Measurements from ENCODE around the gene DNAJC4. TPM values are rescaled to one million over a fixed set of nuclear protein-coding genes. Genes with fewer than 3 reads are reported as not detected.

Gene DNAJC4
- polyA plus RNA-seq, 1 donor (not counting 4 experiments of a cell fraction or from before 2014, with no cell fraction given) = 12.2 TPM

- H3K27me3 ChIP-seq (ENCODE audit: control insufficient read depth, extremely low read depth, insufficient read depth, low read length) = no peaks in the 10 kb centered on the region
- no peak overlapping the region for H3K27ac ChIP-seq (ENCODE audit: control insufficient read depth, insufficient read depth, low read length)
- H3K9ac ChIP-seq (ENCODE audit: control insufficient read depth, extremely low read depth, insufficient read depth, low read length) = no peak overlapping the region
- no peak overlapping the region for H3K4me3 ChIP-seq (ENCODE audit: control insufficient read depth in 2 of 3, extremely low read depth in 1 of 3, insufficient read depth in 2 of 3, low read depth in 1 of 3, low read length in 3 of 3)
- peak; percentile 82 to 88 (median 86) for TF ChIP-seq CTCF (optimal IDR thresholded peaks at IDR 0.05 in 1 of 3, IDR thresholded peaks at IDR 0.05 in 1 of 3, conservative IDR thresholded peaks at IDR 0.05 in 1 of 3; ENCODE audit: extremely low read depth in 1 of 3, insufficient read depth in 2 of 3, low read length in 3 of 3)
- TF ChIP-seq EZH2 (IDR thresholded peaks at IDR 0.05; ENCODE audit: low read length) = no peak
- H2AFZ ChIP-seq (ENCODE audit: control insufficient read depth, low read length) = no peak overlapping the region
- no peaks in the 10 kb centered on the region for H3K79me2 ChIP-seq (ENCODE audit: control insufficient read depth, insufficient read depth, low read length)
- no peaks in the 10 kb centered on the region for H3K4me1 ChIP-seq (ENCODE audit: control insufficient read depth, extremely low read depth, insufficient read depth, low read length)
- no peaks in the 10 kb centered on the region for H3K9me1 ChIP-seq (ENCODE audit: control insufficient read depth, extremely low read depth, insufficient read depth, low read length)
- peak; percentile 75 for DNase-seq (ENCODE audit: low read depth, low spot score)
- H4K20me1 ChIP-seq (ENCODE audit: control insufficient read depth, extremely low read depth, insufficient read depth, low read length) = peaks cover 17% of the 10 kb centered on the region
- FAIRE-seq = peak; percentile 63
- H3K4me2 ChIP-seq (ENCODE audit: control insufficient read depth, extremely low read depth, insufficient read depth, low read depth, low read length) = no peak overlapping the region
- dilution Hi-C loops (cut with MboI; ENCODE audit: extremely low pct_ligation_motif_present, low sequenced_read_pairs) = no loop called here
- H3K36me3 ChIP-seq (ENCODE audit: control insufficient read depth in 2 of 2, extremely low read depth in 1 of 2, insufficient read depth in 2 of 2, low read length in 2 of 2) = peaks cover 35 to 50% of the 10 kb centered on the region in 2 experiments
- H3K9me3 ChIP-seq (ENCODE audit: control insufficient read depth, low read depth, low read length) = no peaks in the 10 kb centered on the region
Measured at GRCh38 chr11:64204464-64204989, 25.8 kb upstream of the DNAJC4 start.

GRCh38 chr11:64206457-64207255 is 23.7 kb upstream of the DNAJC4 start, which contains the start of gene FERMT3:
TSS of gene FERMT3 (plus strand) at chr11:64206721. CDS start at chr11:64207365, 644 bp downstream.
- Histone ChIP-seq H2AFZ (ENCODE audit: control insufficient read depth, low read length) (no peak within 1 kb of the TSS), H3K4me1 (ENCODE audit: control insufficient read depth, extremely low read depth, insufficient read depth, low read length) (no peaks in the 10 kb centered on the region), H4K20me1 (ENCODE audit: control insufficient read depth, extremely low read depth, insufficient read depth, low read length) (peaks cover 17% of the 10 kb centered on the region), H3K4me3 (ENCODE audit: control insufficient read depth in 2 of 3, extremely low read depth in 1 of 3, insufficient read depth in 2 of 3, low read depth in 1 of 3, low read length in 3 of 3) (no peak within 1 kb of the TSS), H3K4me2 (ENCODE audit: control insufficient read depth, extremely low read depth, insufficient read depth, low read depth, low read length) (no peak within 1 kb of the TSS), H3K27me3 (ENCODE audit: control insufficient read depth, extremely low read depth, insufficient read depth, low read length) (no peaks in the 10 kb centered on the region), H3K9ac (ENCODE audit: control insufficient read depth, extremely low read depth, insufficient read depth, low read length) (no peak within 1 kb of the TSS), H3K9me3 (ENCODE audit: control insufficient read depth, low read depth, low read length) (no peaks in the 10 kb centered on the region), H3K27ac (ENCODE audit: control insufficient read depth, insufficient read depth, low read length) (no peak within 1 kb of the TSS), H3K79me2 (ENCODE audit: control insufficient read depth, insufficient read depth, low read length) (no peaks in the 10 kb centered on the region), H3K9me1 (ENCODE audit: control insufficient read depth, extremely low read depth, insufficient read depth, low read length) (no peaks in the 10 kb centered on the region), H3K36me3 (ENCODE audit: control insufficient read depth in 2 of 2, extremely low read depth in 1 of 2, insufficient read depth in 2 of 2, low read length in 2 of 2) (peaks cover 31 to 33% of the 10 kb centered on the region in 2 experiments)
- FAIRE-seq (no peak), DNase-seq (ENCODE audit: low read depth, low spot score) (no peak)
- dilution Hi-C loops (cut with MboI; ENCODE audit: extremely low pct_ligation_motif_present, low sequenced_read_pairs) = no loop called here
- TF ChIP-seq EZH2 (IDR thresholded peaks at IDR 0.05; ENCODE audit: low read length) (no peak), CTCF (optimal IDR thresholded peaks at IDR 0.05 in 1 of 3, IDR thresholded peaks at IDR 0.05 in 1 of 3, conservative IDR thresholded peaks at IDR 0.05 in 1 of 3; ENCODE audit: extremely low read depth in 1 of 3, insufficient read depth in 2 of 3, low read length in 3 of 3) (no peak)
